WTC11 (cell line): ENCODE data around the gene PROZ. TPM values are rescaled to one million over a fixed set of nuclear protein-coding genes. Genes with fewer than 3 reads are reported as not detected.

Experiments used
- ATAC-seq: fragments of 200-7000 bp; cut with Tn5 transposase; 2 replicates; pipeline ENCODE4 v1.10.0; 2021; ENCODE audit warnings: mild to moderate bottlenecking, moderate library complexity
- CTCF ChIA-PET: fragments of 300-600 bp; sonication (Branson Sonifier 250); formaldehyde crosslinking; loops from one replicate; lab custom pipeline; 2021; ENCODE audit warnings: antibody characterized with exemption; lab: Charles Lee
- POLR2A ChIA-PET: fragments of 350-600 bp; sonication (Branson Sonifier 250); formaldehyde crosslinking; loops from one replicate; lab custom pipeline; 2021; ENCODE audit warnings: antibody characterized with exemption; lab: Charles Lee
- DNase-seq: peaks from one replicate; pipeline ENCODE4 v3.0.0; 2021; ENCODE audit warnings: low spot score
- H3K27ac Mint-ChIP-seq: 2 replicates; pipeline ENCODE4 v1.8.0; 2021; ENCODE audit warnings: mixed read lengths
- H3K27me3 Mint-ChIP-seq: 2 replicates; pipeline ENCODE4 v1.8.0; 2021; ENCODE audit warnings: low read depth, mild to moderate bottlenecking, moderate library complexity, mixed read lengths
- H3K36me3 Mint-ChIP-seq: 2 replicates; pipeline ENCODE4 v1.8.0; 2021; ENCODE audit warnings: mixed read lengths
- H3K4me1 Mint-ChIP-seq: 2 replicates; pipeline ENCODE4 v1.8.0; 2022; ENCODE audit warnings: mixed read lengths
- H3K4me3 Mint-ChIP-seq: 2 replicates; pipeline ENCODE4 v1.8.0; 2021; ENCODE audit warnings: mild to moderate bottlenecking, moderate library complexity, mixed read lengths
- H3K9me3 Mint-ChIP-seq: 2 replicates; pipeline ENCODE4 v1.8.0; 2021; ENCODE audit warnings: mixed read lengths
- AFF4 ChIP-seq: sonication (generic); formaldehyde crosslinking; IDR thresholded peaks from 2 replicates; pipeline ENCODE4 v1.8.1; 2023; ENCODE audit warnings: mild to moderate bottlenecking, missing genetic modification reagents, borderline replicate concordance
- FOXK1 ChIP-seq: sonication (generic); formaldehyde crosslinking; IDR thresholded peaks from 2 replicates; pipeline ENCODE4 v1.8.0; 2022; ENCODE audit warnings: mild to moderate bottlenecking, moderate library complexity, missing genetic modification reagents
- FOXP1 ChIP-seq: sonication (generic); formaldehyde crosslinking; IDR thresholded peaks from 2 replicates; pipeline ENCODE4 v1.8.0; 2022; ENCODE audit warnings: missing genetic modification reagents, mild to moderate bottlenecking, moderate library complexity, borderline replicate concordance
- MXD4 ChIP-seq: fragments of 250-450 bp; sonication (Bioruptor Pico); IDR thresholded peaks from 2 replicates; pipeline ENCODE4 v1.8.0; 2021; ENCODE audit warnings: mild to moderate bottlenecking, moderate library complexity, borderline replicate concordance
- NFYB ChIP-seq: sonication (generic); formaldehyde crosslinking; conservative IDR thresholded peaks from 2 replicates; pipeline ENCODE4 v1.8.0; 2022; ENCODE audit warnings: low read depth, missing genetic modification reagents
- TEAD4 ChIP-seq: sonication (generic); formaldehyde crosslinking; IDR thresholded peaks from 2 replicates; pipeline ENCODE4 v1.8.0; 2022; ENCODE audit warnings: mild to moderate bottlenecking, missing genetic modification reagents
- ZNF317 ChIP-seq: sonication (generic); formaldehyde crosslinking; IDR thresholded peaks from 2 replicates; pipeline ENCODE4 v1.8.1; 2023; ENCODE audit warnings: low read depth, mild to moderate bottlenecking, moderate library complexity, missing genetic modification reagents, borderline replicate concordance
- ZNF532 ChIP-seq: fragments of 250-450 bp; sonication (Bioruptor Pico); IDR thresholded peaks from 2 replicates; pipeline ENCODE4 v1.9.0; 2021; ENCODE audit warnings: mild to moderate bottlenecking, borderline replicate concordance
- total RNA-seq: library from RNA; stranded (reverse); gene quantifications from 3 replicates; pipeline ENCODE4 v1.2.3, GENCODE V29; 2021
- TF ChIP-seq, protein P1 (sequence below): fragments of 250-450 bp; sonication (Bioruptor Pico); conservative IDR thresholded peaks from 2 replicates; pipeline ENCODE4 v1.9.0; 2021; ENCODE audit warnings: mild to moderate bottlenecking

The PROZ gene
- total RNA-seq, 1 experiment from 2014 or later: not detected

GRCh38 chr13:113202912-113203311, 44.5 kb downstream of the PROZ start (continued):
- no peak for TF ChIP-seq ZNF532 (CRISPR knock-in tag)
- TF ChIP-seq, protein P1, sequence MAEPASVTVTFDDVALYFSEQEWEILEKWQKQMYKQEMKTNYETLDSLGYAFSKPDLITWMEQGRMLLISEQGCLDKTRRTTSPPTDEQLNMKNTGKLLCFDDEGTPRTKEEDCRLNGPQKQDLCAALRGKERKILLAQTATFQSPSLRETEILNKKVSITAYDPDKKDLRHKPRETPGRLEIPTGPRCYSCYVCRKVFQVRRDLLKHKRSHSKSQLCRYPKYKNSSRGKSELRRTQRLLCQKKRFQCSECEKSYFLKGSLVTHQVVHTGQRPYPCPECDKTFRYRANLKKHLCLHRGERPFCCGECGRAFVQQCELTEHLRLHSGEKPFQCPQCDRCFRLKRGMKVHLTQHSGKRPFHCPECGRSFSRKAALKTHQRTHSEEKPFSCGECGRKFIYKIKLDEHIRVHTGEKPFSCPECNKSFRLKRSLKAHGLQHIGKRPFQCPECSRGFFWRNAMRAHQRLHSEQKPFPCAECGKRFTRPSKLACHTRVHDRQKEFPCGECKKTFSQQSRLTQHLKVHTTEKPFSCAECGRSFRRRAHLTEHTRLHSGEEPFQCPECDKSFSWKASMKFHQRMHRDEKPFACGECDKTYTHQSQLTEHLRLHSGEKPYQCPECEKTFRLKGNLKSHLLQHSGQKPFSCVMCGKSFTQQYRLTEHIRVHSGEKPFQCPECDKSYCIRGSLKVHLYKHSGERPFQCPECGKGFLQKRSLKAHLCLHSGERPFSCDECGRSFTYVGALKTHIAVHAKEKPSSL: no peak

DNA sequence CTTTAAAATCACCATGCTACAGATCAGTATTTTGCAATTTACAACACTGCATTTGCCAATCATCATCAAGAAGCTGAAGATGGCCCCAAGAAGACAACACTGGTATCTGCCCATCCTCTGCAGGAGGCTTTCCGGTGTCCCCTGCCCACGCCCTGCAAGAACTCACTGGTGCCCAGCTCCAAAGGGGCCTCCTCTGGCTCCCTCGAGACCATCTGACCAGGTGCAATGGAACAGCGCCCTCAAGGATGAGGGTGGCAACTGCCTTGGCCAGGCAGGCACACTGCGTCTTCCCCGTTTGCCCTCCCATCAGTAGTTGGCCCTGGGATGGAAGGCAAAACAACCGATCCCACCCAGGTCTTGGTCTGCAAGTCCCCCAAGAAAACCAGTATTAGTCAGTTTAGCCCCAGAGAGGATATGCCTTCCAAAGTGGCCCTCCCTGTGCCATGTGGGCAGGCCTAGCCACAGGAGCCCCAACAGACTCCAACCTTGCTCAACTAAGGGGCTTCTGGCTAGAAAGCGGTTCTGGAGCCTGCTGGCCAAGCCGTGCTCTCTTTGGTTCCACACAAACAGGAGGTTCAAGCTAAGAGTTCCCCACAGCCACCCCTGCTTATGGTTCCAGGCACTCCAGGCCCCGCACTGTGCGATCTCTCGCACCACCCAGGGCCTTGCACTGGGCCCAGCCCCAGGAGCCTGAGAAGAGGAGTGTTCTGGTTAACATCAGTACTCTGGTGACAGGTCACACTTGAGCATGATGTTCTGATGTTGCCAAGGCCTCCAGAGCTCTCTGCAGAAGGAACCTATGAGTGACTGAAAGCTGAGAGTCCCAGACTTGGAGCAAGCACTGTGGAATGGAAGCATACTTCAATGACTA, 45.3 kb downstream of the PROZ start:
- ATAC-seq (no peak), DNase-seq (no peak)
- TF ChIP-seq MXD4 (CRISPR knock-in tag): no peak
- CTCF ChIA-PET: no interaction called here
- H3K4me3 Mint-ChIP-seq: no peak overlapping the region
- no peaks in the 10 kb centered on the region for H3K27me3 Mint-ChIP-seq
- H3K4me1 Mint-ChIP-seq: peaks cover 25% of the 10 kb centered on the region
- POLR2A ChIA-PET: no interaction called here
- no peaks in the 10 kb centered on the region for H3K9me3 Mint-ChIP-seq
- peak overlapping the region; percentile 74 for H3K27ac Mint-ChIP-seq
- H3K36me3 Mint-ChIP-seq: peaks cover 35% of the 10 kb centered on the region

DNA sequence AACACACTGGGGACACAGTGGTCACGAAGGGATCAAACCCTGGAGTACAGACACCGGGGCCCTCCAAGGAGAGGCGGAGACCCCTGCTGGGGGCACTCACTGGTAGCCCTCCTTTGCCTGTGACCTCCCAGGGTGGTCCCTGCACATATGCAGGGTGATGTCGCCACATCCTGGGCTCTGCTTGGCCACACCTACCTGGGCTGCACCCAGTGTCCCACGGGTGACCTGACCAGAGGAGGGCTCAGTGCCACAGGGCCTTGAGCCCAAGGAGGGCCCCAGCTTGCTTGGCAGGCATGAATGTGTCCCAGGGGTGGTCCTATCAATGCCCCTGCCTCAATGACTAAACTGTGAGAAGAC, 45.9 kb downstream of the PROZ start:
- peaks cover 25% of the 10 kb centered on the region for H3K4me1 Mint-ChIP-seq
- H3K36me3 Mint-ChIP-seq: peaks cover 29% of the 10 kb centered on the region
- ATAC-seq: no peak
- no peak overlapping the region for H3K4me3 Mint-ChIP-seq
- no peaks in the 10 kb centered on the region for H3K27me3 Mint-ChIP-seq
- H3K9me3 Mint-ChIP-seq: no peaks in the 10 kb centered on the region
- peak overlapping the region; percentile 79; the same call in 1 of the 2 replicates for H3K27ac Mint-ChIP-seq
- CTCF ChIA-PET: no interaction called here
- no peak for TF ChIP-seq NFYB (CRISPR knock-in tag)
- no peak for TF ChIP-seq FOXP1 (CRISPR knock-in tag)
- TF ChIP-seq AFF4: no peak
- no peak for TF ChIP-seq ZNF317
- TF ChIP-seq TEAD4: no peak
- TF ChIP-seq FOXK1 (CRISPR knock-in tag): no peak
- no peak for DNase-seq
- POLR2A ChIA-PET: no interaction called here
